Right renal pelvis (tissue), 4 donors: ENCODE results near the gene C1RL. TPM values are rescaled to one million over a fixed set of nuclear protein-coding genes. Genes with fewer than 3 reads are reported as not detected.

Experiments
- polyA plus RNA-seq, 4 donors: library from polyadenylated mRNA; unstranded; fragments of 120-200 nt; gene quantifications; one replicate each; pipeline ENCODE4 v1.2.1, GENCODE V29; 2013; ENCODE audit not compliant: insufficient read length in 4 of 4

Gene C1RL
- polyA plus RNA-seq, 4 donors, result 29.4 to 33.5 (median 32.1) TPM

Other genes with a start within 250 kb of the C1RL start
- 100 to 1,000 TPM; 570 to 637 (median 589) TPM for gene TPI1, start 241.7 kb downstream of the C1RL start, polyA plus RNA-seq
- gene SPSB2, start 235.9 kb downstream of the C1RL start, polyA plus RNA-seq, result 10 to 100 TPM; 10.1 to 15.0 (median 11.8) TPM
- gene LRRC23, start 204.4 kb downstream of the C1RL start, polyA plus RNA-seq, result 10 to 100 TPM; 15.0 to 20.1 (median 17.8) TPM
- gene ENO2, start 194.6 kb downstream of the C1RL start, polyA plus RNA-seq, result 10 to 100 TPM; 12.1 to 15.7 (median 13.0) TPM
- gene ATN1, start 181.3 kb downstream of the C1RL start, polyA plus RNA-seq, result 100 to 1,000 TPM; 103 to 136 (median 119) TPM
- gene RNU7-1, start 165.4 kb downstream of the C1RL start, polyA plus RNA-seq, result 10 to 100 TPM in 1 of 4 donors, 1 to 10 TPM in 1, not detected in 2; 3.8 to 10.0 TPM
- 100 to 1,000 TPM; 124 to 184 (median 147) TPM for gene C12orf57, start 165.2 kb downstream of the C1RL start, polyA plus RNA-seq
- 10 to 100 TPM; 19.1 to 22.4 (median 20.9) TPM for gene PTPN6, start 157.9 kb downstream of the C1RL start, polyA plus RNA-seq
- 100 to 1,000 TPM; 243 to 308 (median 261) TPM for gene PHB2, start 138.6 kb downstream of the C1RL start, polyA plus RNA-seq
- gene EMG1, start 138.3 kb downstream of the C1RL start, polyA plus RNA-seq, result 10 to 100 TPM; 40.1 to 48.4 (median 46.1) TPM
- 10 to 100 TPM; 57.4 to 71.3 (median 66.8) TPM for gene LPCAT3, start 90.7 kb downstream of the C1RL start, polyA plus RNA-seq
- 10 to 100 TPM; 51.5 to 63.3 (median 56.3) TPM for gene C1S, start 48.5 kb downstream of the C1RL start, polyA plus RNA-seq
- 10 to 100 TPM; 43.6 to 54.4 (median 52.2) TPM for gene C1R, start 16.8 kb downstream of the C1RL start, polyA plus RNA-seq
- 10 to 100 TPM; 46.5 to 54.0 (median 51.6) TPM for gene RBP5, start 19.7 kb upstream of the C1RL start, polyA plus RNA-seq
- 10 to 100 TPM; 80.8 to 88.7 (median 85.7) TPM for gene CLSTN3, start 21.2 kb upstream of the C1RL start, polyA plus RNA-seq
- gene PEX5, start 80.5 kb upstream of the C1RL start, polyA plus RNA-seq, result 10 to 100 TPM; 45.0 to 53.2 (median 49.1) TPM
- under 1 TPM in 1 of 4 donors, not detected in 3; 0.04 TPM for gene ACSM4, start 194.9 kb upstream of the C1RL start, polyA plus RNA-seq